Gastrocnemius medialis (tissue), 4 donors: ENCODE results near the gene HELZ2.

Experiments
- POLR2A ChIP-seq, 2 donors: fragments of 450-650 bp; IDR thresholded peaks; one replicate each; pipeline ENCODE4 v1.6.1; 2017; ENCODE audit warnings: antibody characterized with exemption in 2 of 2, mild to moderate bottlenecking in 2 of 2, moderate library complexity in 2 of 2
- TF ChIP-seq, protein P1 (sequence below), 5 experiments: fragments of 450-650 bp in 3 of 5; fragments of 200-600 bp in 2 of 5; sonication (generic) in 2 of 5; IDR thresholded peaks in 4 of 5; conservative IDR thresholded peaks in 1 of 5; 1 replicate in 4 of 5; 2 replicates in 1 of 5; pipeline ENCODE4 v1.5.1; 2016 to 2019; ENCODE audit warnings: antibody characterized with exemption in 5 of 5, mild to moderate bottlenecking in 3 of 5, moderate library complexity in 3 of 5

- TF ChIP-seq, protein P1, sequence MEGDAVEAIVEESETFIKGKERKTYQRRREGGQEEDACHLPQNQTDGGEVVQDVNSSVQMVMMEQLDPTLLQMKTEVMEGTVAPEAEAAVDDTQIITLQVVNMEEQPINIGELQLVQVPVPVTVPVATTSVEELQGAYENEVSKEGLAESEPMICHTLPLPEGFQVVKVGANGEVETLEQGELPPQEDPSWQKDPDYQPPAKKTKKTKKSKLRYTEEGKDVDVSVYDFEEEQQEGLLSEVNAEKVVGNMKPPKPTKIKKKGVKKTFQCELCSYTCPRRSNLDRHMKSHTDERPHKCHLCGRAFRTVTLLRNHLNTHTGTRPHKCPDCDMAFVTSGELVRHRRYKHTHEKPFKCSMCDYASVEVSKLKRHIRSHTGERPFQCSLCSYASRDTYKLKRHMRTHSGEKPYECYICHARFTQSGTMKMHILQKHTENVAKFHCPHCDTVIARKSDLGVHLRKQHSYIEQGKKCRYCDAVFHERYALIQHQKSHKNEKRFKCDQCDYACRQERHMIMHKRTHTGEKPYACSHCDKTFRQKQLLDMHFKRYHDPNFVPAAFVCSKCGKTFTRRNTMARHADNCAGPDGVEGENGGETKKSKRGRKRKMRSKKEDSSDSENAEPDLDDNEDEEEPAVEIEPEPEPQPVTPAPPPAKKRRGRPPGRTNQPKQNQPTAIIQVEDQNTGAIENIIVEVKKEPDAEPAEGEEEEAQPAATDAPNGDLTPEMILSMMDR (IDR thresholded peaks at IDR 0.05 in 4 of 5, conservative IDR thresholded peaks at IDR 0.05 in 1 of 5), result no peak
- TF ChIP-seq POLR2A (IDR thresholded peaks at IDR 0.05), result no peak
Measured at GRCh38 chr20:63579017-63579694, 5.1 kb upstream of the HELZ2 start.
